ENCODE results near the gene STRAP.

The STRAP gene

DNA sequence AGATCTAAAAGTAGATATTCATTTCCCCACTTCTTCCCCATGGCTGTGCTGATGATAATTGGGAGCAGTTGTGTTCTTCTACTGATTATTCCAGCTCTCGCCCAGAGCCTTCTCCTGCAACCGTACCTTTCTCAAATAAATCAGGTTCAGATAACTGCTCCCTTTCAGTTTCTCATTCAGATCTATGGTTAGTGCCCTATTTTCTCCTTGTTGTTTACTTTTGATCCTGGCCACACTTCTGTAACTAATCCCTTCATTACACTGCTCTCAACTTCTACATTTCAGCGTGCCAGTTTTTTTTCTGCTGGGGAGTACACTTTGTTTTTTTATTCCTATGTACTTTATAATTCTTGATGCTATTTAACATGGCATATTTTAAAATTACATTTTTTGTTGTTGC, 2.8 kb upstream of the STRAP start:
- TF ChIP-seq EZH2 (IDR thresholded peaks at IDR 0.05) (no peak), FOXP2 (optimal IDR thresholded peaks at IDR 0.05; ENCODE audit: control extremely low read depth, extremely low read length, insufficient read depth) (no peak), POLR2AphosphoS5 (IDR thresholded peaks at IDR 0.05; ENCODE audit: borderline replicate concordance, low read depth, low read length) (no peak)
- H3K9ac ChIP-seq (ENCODE audit: insufficient read length) = no peak overlapping the region

DNA sequence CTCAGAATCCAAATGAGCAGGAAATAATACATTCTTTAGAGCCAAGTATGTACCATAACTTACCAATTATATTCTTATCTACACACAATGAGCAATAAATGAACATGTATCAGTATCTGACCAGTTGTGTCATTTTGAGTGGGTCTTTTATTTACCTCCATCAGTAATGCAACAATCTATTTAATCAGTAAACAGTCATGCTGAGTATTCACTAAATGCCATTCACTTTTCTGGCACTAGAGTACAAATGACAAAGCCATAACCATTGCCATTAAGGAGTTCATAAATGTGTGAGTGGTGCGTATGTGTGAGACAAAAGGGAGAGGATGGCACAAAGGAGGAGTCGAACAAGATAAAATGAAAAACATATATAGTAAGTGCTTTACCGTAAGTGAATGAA, 1.5 kb upstream of the STRAP start:
- no peak for TF ChIP-seq FOXP2 (optimal IDR thresholded peaks at IDR 0.05; ENCODE audit: control extremely low read depth, extremely low read length, insufficient read depth)
- TF ChIP-seq POLR2AphosphoS5 (IDR thresholded peaks at IDR 0.05; ENCODE audit: borderline replicate concordance, low read depth, low read length) = no peak
- no peak for TF ChIP-seq EZH2 (IDR thresholded peaks at IDR 0.05)
- Histone ChIP-seq H3K36me3 (ENCODE audit: insufficient read depth, low read length) (peaks cover 20% of the 10 kb centered on the region), H3K9me3 (ENCODE audit: low read depth, low read length) (no peaks in the 10 kb centered on the region), H3K4me3 (no peak overlapping the region), H3K9ac (ENCODE audit: insufficient read length) (no peak overlapping the region), H3K27ac (no peak overlapping the region)
- DNase-seq (ENCODE audit: low read depth, low spot score) = no peak

More for the DNA sequence above, 2.8 kb upstream of the STRAP start:
- no peak overlapping the region for H3K4me3 ChIP-seq
- peaks cover 7% of the 10 kb centered on the region; the same call in 1 of the 2 replicates for H3K36me3 ChIP-seq (ENCODE audit: insufficient read depth, low read length)
- H3K9me3 ChIP-seq (ENCODE audit: low read depth, low read length) = no peaks in the 10 kb centered on the region
- H3K27ac ChIP-seq = no peak overlapping the region
- DNase-seq (ENCODE audit: low read depth, low spot score) = no peak

DNA sequence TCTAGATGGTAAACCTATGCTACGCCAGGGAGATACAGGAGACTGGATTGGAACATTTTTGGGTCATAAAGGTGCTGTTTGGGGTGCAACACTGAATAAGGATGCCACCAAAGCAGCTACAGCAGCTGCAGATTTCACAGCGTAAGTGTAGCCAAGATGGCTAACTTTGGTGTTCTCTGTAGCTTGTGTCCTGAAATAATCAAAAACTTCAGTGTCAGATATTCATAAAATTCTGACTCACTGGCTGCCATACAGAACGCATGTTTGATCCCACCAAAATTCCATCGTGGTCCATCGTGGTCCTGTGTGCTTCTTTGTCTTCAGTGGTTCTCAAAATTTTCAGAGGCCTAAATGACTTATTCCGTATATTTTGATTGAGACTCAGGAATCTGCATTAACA, 1.3 kb downstream of the STRAP start:
- DNase-seq (ENCODE audit: low read depth, low spot score) = no peak
- H3K36me3 ChIP-seq (ENCODE audit: insufficient read depth, low read length) = peaks cover 47% of the 10 kb centered on the region
- H3K27ac ChIP-seq = no peak overlapping the region

DNA sequence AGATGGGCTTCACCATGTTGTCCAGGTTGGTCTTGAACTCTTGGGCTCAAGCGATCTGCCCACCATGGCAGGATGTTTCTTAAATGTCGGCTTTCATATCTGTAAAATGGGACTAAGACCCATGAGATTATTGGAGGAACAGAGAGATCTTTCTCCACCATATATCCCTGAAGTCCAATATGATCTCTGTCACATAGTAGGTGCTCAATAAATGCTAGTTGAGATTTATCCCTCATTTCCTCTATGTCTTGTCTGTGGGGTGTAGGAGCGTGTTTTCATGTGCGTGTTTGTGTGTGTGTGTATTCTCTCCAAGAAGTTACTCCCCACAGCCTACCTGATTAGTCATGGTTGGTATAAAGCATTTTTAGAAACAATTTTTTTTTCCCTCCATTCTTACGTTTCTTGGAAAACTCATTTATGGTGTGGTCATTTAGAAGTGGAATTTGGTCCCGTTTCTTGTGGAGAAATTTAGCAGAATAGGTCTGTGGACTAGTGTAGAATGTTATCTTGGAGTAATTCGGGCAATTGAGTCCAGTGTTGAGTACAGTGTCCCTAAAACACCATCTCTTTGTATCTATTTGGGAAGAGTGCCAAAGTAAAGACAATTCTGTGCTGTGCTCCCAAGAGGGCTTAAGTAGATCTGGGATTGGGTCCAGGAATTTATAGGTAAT, 4.3 kb downstream of the STRAP start:
- no peak for TF ChIP-seq FOXP2 (optimal IDR thresholded peaks at IDR 0.05; ENCODE audit: control extremely low read depth, extremely low read length, insufficient read depth)
- no peak for TF ChIP-seq POLR2AphosphoS5 (IDR thresholded peaks at IDR 0.05; ENCODE audit: borderline replicate concordance, low read depth, low read length)
- TF ChIP-seq EZH2 (IDR thresholded peaks at IDR 0.05) = no peak
- peaks cover 74% of the 10 kb centered on the region for H3K36me3 ChIP-seq (ENCODE audit: insufficient read depth, low read length)
- no peak overlapping the region for H3K27ac ChIP-seq
- DNase-seq (ENCODE audit: low read depth, low spot score) = no peak
- no peak overlapping the region for H3K9ac ChIP-seq (ENCODE audit: insufficient read length)
- H3K9me3 ChIP-seq (ENCODE audit: low read depth, low read length) = no peaks in the 10 kb centered on the region
- no peak overlapping the region for H3K4me3 ChIP-seq

More for the DNA sequence above, 1.3 kb downstream of the STRAP start:
- Histone ChIP-seq H3K9ac (ENCODE audit: insufficient read length) (peak overlapping the region; percentile 97), H3K9me3 (ENCODE audit: low read depth, low read length) (no peaks in the 10 kb centered on the region), H3K4me3 (peak overlapping the region; percentile 98)
- TF ChIP-seq FOXP2 (optimal IDR thresholded peaks at IDR 0.05; ENCODE audit: control extremely low read depth, extremely low read length, insufficient read depth) (no peak), EZH2 (IDR thresholded peaks at IDR 0.05) (no peak), POLR2AphosphoS5 (IDR thresholded peaks at IDR 0.05; ENCODE audit: borderline replicate concordance, low read depth, low read length) (no peak)

DNA sequence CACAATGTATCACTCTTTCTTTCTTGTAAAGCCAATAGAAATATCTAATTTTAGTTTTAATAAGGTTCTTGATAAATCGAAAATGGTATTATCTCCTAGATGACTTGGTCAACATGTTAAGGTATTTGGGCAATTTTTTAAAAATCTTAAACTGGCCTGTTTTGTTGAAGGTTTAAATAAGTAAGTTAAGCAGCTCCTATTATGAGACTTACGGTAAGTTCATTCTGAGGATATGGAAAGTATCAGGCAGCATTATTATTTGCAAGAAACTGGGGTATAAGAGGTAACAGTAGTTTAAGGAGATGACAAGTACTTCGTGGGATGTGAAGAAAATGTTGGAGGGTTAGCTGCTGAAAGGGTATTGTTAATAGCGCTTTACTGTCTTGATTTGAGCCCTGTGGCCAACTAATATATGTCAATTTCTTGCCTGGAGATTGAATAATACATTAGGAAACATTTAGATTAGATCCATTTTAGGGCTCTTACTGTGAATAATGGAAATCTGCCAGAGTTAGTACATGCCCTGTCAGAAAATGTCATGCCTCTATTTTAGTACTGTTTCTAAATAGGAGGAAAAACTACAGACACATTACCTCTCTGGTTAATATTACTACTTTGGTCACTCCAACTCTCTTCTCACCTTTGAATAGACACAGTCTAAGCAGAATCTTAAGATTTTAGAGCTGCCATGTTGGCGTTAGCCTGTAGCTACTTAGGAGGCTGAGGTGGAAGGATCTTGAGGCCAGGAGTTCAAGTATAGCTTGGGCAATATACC, 5.0 kb downstream of the STRAP start:
- no peaks in the 10 kb centered on the region for H3K9me3 ChIP-seq (ENCODE audit: low read depth, low read length)
- TF ChIP-seq EZH2 (IDR thresholded peaks at IDR 0.05) = no peak
- no peak for TF ChIP-seq POLR2AphosphoS5 (IDR thresholded peaks at IDR 0.05; ENCODE audit: borderline replicate concordance, low read depth, low read length)
- no peak for TF ChIP-seq FOXP2 (optimal IDR thresholded peaks at IDR 0.05; ENCODE audit: control extremely low read depth, extremely low read length, insufficient read depth)
- H3K9ac ChIP-seq (ENCODE audit: insufficient read length) = no peak overlapping the region
- DNase-seq (ENCODE audit: low read depth, low spot score) = no peak
- H3K27ac ChIP-seq = no peak overlapping the region
- peaks cover 81% of the 10 kb centered on the region for H3K36me3 ChIP-seq (ENCODE audit: insufficient read depth, low read length)
- no peak overlapping the region for H3K4me3 ChIP-seq

DNA sequence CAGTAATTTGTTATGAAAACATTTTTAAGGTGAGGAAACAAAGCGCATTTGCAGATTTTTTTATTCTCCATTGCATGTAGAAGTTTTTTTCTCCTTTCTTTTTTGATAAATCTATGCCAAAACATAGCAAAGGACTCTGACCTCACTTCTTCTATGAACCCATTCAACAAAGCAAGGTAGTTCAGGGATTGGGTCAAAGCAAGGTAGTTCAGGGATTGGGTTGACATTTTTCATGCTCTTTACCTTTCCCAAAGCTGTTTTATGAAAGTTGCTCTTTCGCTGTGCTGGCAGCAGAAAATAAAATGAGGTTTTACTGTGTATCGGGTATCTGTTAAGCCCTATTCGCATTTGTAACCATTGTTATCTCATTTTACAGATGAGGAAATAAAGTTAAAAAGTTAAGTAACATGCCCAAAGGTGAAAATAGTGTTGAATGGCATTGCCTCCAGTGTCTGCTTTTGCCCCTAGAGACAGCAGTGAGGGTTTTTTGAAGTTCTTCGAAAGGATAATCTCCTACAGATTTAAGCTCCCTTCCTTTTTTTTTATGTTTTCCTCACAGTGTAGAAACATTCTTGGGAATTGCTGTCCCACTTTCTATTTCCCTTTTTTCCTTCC, 10.6 kb downstream of the STRAP start:
- Histone ChIP-seq H3K36me3 (ENCODE audit: insufficient read depth, low read length) (peaks cover 89% of the 10 kb centered on the region), H3K4me3 (no peak overlapping the region), H3K9me3 (ENCODE audit: low read depth, low read length) (no peaks in the 10 kb centered on the region), H3K9ac (ENCODE audit: insufficient read length) (no peak overlapping the region), H3K27ac (no peak overlapping the region)
- no peak for DNase-seq (ENCODE audit: low read depth, low spot score)
- TF ChIP-seq POLR2AphosphoS5 (IDR thresholded peaks at IDR 0.05; ENCODE audit: borderline replicate concordance, low read depth, low read length) = no peak
- no peak for TF ChIP-seq FOXP2 (optimal IDR thresholded peaks at IDR 0.05; ENCODE audit: control extremely low read depth, extremely low read length, insufficient read depth)
- TF ChIP-seq EZH2 (IDR thresholded peaks at IDR 0.05) = no peak

DNA sequence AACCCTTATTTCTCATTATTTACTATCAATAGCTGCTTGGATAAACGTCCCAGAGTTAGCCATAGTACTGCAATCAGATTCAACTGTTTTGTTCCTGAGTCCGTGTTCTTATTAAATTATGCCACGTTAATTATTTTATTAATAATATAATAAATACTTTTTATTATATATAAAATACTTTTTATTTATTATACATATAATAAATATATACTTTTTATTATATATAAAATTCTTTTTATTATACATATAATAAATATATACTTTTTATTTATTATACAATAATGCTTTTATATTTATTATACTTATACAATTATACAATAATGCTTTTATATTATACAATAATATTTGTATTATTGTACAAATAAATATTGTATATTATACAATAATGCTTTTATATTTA, 11.1 kb downstream of the STRAP start:
- Histone ChIP-seq H3K27ac (no peak overlapping the region), H3K4me3 (no peak overlapping the region), H3K9me3 (ENCODE audit: low read depth, low read length) (no peaks in the 10 kb centered on the region), H3K36me3 (ENCODE audit: insufficient read depth, low read length) (peaks cover 88% of the 10 kb centered on the region), H3K9ac (ENCODE audit: insufficient read length) (no peak overlapping the region)
- no peak for TF ChIP-seq FOXP2 (optimal IDR thresholded peaks at IDR 0.05; ENCODE audit: control extremely low read depth, extremely low read length, insufficient read depth)
- TF ChIP-seq POLR2AphosphoS5 (IDR thresholded peaks at IDR 0.05; ENCODE audit: borderline replicate concordance, low read depth, low read length) = no peak
- TF ChIP-seq EZH2 (IDR thresholded peaks at IDR 0.05) = no peak
- DNase-seq (ENCODE audit: low read depth, low spot score) = no peak

DNA sequence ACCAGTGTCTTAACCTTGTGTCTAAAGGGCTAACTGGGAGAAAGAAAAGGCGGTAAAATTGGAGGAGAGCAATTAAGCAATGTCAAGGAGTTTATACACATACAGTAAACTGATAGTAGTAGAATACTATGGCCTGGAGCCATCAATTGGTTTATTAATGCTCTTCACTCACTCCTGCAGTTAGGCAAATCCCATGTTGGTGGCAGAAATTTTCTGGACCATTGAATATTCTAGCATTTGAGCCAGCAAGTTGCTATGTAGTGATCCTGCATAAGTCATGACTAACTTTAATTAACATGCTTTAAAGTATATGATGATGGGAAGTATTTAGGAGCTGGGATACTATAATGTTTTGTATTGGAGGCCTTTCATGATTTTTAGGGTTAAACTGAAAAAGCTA, 14.7 kb downstream of the STRAP start:
- DNase-seq (ENCODE audit: low read depth, low spot score) = no peak
- no peak overlapping the region for H3K4me3 ChIP-seq
- H3K9me3 ChIP-seq (ENCODE audit: low read depth, low read length) = no peaks in the 10 kb centered on the region
- peaks cover 89% of the 10 kb centered on the region for H3K36me3 ChIP-seq (ENCODE audit: insufficient read depth, low read length)
- no peak for TF ChIP-seq POLR2AphosphoS5 (IDR thresholded peaks at IDR 0.05; ENCODE audit: borderline replicate concordance, low read depth, low read length)
- no peak overlapping the region for H3K9ac ChIP-seq (ENCODE audit: insufficient read length)
- H3K27ac ChIP-seq = no peak overlapping the region; the same call in 1 of the 2 replicates

All from SK-N-MC (cell line).